ENCODE measurements around the gene EBF3. TPM values are rescaled to one million over a fixed set of nuclear protein-coding genes. Genes with fewer than 3 reads are reported as not detected.

EBF3 gene
- total RNA-seq, 1 donor from 2014 or later, result 6.2 TPM

GRCh38 chr10:129899276-129900130 lies 64.6 kb downstream of the EBF3 start:
- Histone ChIP-seq H3K9me3 (replicated peaks) (no peaks in the 10 kb centered on the region), H3K4me3 (no peak overlapping the region), H3K36me3 (no peaks in the 10 kb centered on the region), H3K27ac (replicated peaks) (no peak overlapping the region), H3K27me3 (ENCODE audit: low read depth) (peaks cover 47% of the 10 kb centered on the region), H3K4me1 (peaks cover 43% of the 10 kb centered on the region)
- no peak for TF ChIP-seq CTCF (IDR thresholded peaks at IDR 0.05; ENCODE audit: borderline replicate concordance)
- DNase-seq, result no peak
- intact Hi-C loops (cut with micrococcal nuclease), result loop anchor here (10.0 kb wide), 1 partner anchor 45 kb away; no protein-coding TSS in a partner anchor

GRCh38 chr10:129898706-129899268 lies 65.3 kb downstream of the EBF3 start:
- Histone ChIP-seq H3K9me3 (replicated peaks) (no peaks in the 10 kb centered on the region), H3K27me3 (ENCODE audit: low read depth) (peaks cover 51% of the 10 kb centered on the region), H3K27ac (replicated peaks) (no peak overlapping the region), H3K4me1 (peaks cover 50% of the 10 kb centered on the region), H3K4me3 (no peak overlapping the region), H3K36me3 (no peaks in the 10 kb centered on the region)
- intact Hi-C loops (cut with micrococcal nuclease), result loop anchor here (10.0 kb wide), 1 partner anchor 46 kb away; no protein-coding TSS in a partner anchor
- DNase-seq, result no peak
- no peak for TF ChIP-seq CTCF (IDR thresholded peaks at IDR 0.05; ENCODE audit: borderline replicate concordance)

- Histone ChIP-seq H3K27ac (replicated peaks) (no peak overlapping the region), H3K36me3 (no peaks in the 10 kb centered on the region), H3K4me3 (no peak overlapping the region), H3K4me1 (peaks cover 57% of the 10 kb centered on the region), H3K27me3 (ENCODE audit: low read depth) (peaks cover 47% of the 10 kb centered on the region), H3K9me3 (replicated peaks) (no peaks in the 10 kb centered on the region)
- TF ChIP-seq CTCF (IDR thresholded peaks at IDR 0.05; ENCODE audit: borderline replicate concordance), result no peak
- no peak for DNase-seq
- intact Hi-C loops (cut with micrococcal nuclease), result loop anchor here (10.0 kb wide), 1 partner anchor 47 kb away; no protein-coding TSS in a partner anchor
Measured at GRCh38 chr10:129897871-129898626, 66.0 kb downstream of the EBF3 start.

GRCh38 chr10:129896860-129897200 lies 67.2 kb downstream of the EBF3 start:
- Histone ChIP-seq H3K36me3 (no peaks in the 10 kb centered on the region), H3K27me3 (ENCODE audit: low read depth) (peaks cover 45% of the 10 kb centered on the region), H3K9me3 (replicated peaks) (no peaks in the 10 kb centered on the region), H3K4me3 (no peak overlapping the region), H3K27ac (replicated peaks) (no peak overlapping the region), H3K4me1 (peaks cover 69% of the 10 kb centered on the region)
- TF ChIP-seq CTCF (IDR thresholded peaks at IDR 0.05; ENCODE audit: borderline replicate concordance), result no peak
- intact Hi-C loops (cut with micrococcal nuclease), result loop anchor here (10.0 kb wide), 1 partner anchor 48 kb away; no protein-coding TSS in a partner anchor
- no peak for DNase-seq

GRCh38 chr10:129896136-129896859 lies 67.8 kb downstream of the EBF3 start:
- Histone ChIP-seq H3K9me3 (replicated peaks) (no peaks in the 10 kb centered on the region), H3K4me3 (no peak overlapping the region), H3K36me3 (no peaks in the 10 kb centered on the region), H3K27ac (replicated peaks) (no peak overlapping the region), H3K4me1 (peaks cover 75% of the 10 kb centered on the region), H3K27me3 (ENCODE audit: low read depth) (peaks cover 45% of the 10 kb centered on the region)
- no peak for DNase-seq
- intact Hi-C loops (cut with micrococcal nuclease), result loop anchor here (10.0 kb wide), 1 partner anchor 49 kb away; no protein-coding TSS in a partner anchor
- no peak for TF ChIP-seq CTCF (IDR thresholded peaks at IDR 0.05; ENCODE audit: borderline replicate concordance)

All from left ventricle myocardium inferior (tissue), 1 donor.